H1 (cell line): ENCODE results near the gene MED23. TPM values are rescaled to one million over a fixed set of nuclear protein-coding genes. Genes with fewer than 3 reads are reported as not detected.
A peak's percentile ranks its signal among the peaks of the same experiment; 100 is the strongest.

Experiments used
- CREB1 ChIP-seq: IDR thresholded peaks from 2 replicates; pipeline ENCODE4 v1.6.1; 2012; ENCODE audit warnings: inconsistent platforms
- NANOG ChIP-seq: IDR thresholded peaks from 2 replicates; pipeline ENCODE4 v1.6.1; 2011; ENCODE audit warnings: low read length, low read depth, mild to moderate bottlenecking, inconsistent platforms; ENCODE audit not compliant: insufficient read depth, poor library complexity, severe bottlenecking
- SP2 ChIP-seq: IDR thresholded peaks from 2 replicates; pipeline ENCODE4 v1.6.1; 2012; ENCODE audit warnings: mild to moderate bottlenecking, low read length, inconsistent platforms
- polyA plus RNA-seq, 7 experiments: library from polyadenylated mRNA; depleted of rRNA in 3 of 7; stranded (reverse) in 5 of 7; unstranded in 2 of 7; fragments of >200 nt in 5 of 7; fragments of 200-250 nt in 2 of 7; gene quantifications; 1 replicate in 5 of 7; 2 replicates in 1 of 7; 4 replicates in 1 of 7; pipeline versions ENCODE4 v1.2.1 to v1.2.3, GENCODE V29; 2011 to 2013; ENCODE audit warnings: missing spikeins in 2 of 7, mixed read lengths in 2 of 7
- total RNA-seq: library from RNA; stranded (reverse); fragmentation: NEBNext Ultra II Directional; extraction: Animal tissue kit (Norgen Biotek cat#: 25700); gene quantifications from 2 replicates; pipeline ENCODE4 v1.2.1, GENCODE V29; 2021

Gene MED23
- total and polyA plus RNA-seq, 2 of the 8 experiments (the other 6 are each of a cell fraction or from before 2014, with no cell fraction given) = 10.5 to 13.0 TPM

- TF ChIP-seq CREB1 (peak; percentile 69), NANOG (peak; percentile 2), SP2 (no peak)
These were observed at the start of gene MED23 (continued) for GRCh38 chr6:131627724-131628682.
